NCI-H1105 (cell line): ENCODE results near the gene PCAT7.
"Not testable (repeated sequence)": the region's sequence is repeated elsewhere in the genome, so short reads cannot be mapped to it uniquely, and the experiment has no call there.

Experiments
- DNase-seq: peaks from one replicate; lab custom pipeline; 2025; lab: John Stamatoyannopoulos, UW

The PCAT7 gene

DNA sequence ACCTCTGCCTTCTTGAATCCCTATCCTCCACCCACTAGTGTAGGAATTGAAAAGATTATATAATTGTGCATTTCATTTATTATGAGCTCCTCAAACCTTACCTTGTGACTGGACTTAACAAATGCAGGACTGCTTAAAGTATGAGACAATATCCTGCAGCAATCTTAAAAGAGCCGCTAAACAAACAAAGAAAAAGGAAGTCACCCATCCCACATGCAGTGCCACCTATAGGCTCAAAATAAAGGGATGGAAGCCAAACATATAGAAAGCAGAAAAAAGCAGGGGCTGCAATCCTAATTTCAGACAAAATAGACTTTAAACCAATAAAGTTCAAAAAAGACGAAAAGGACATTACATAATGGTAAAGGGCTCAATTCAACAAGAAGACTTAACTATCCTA lies 8.7 kb downstream of the PCAT7 start:
- DNase-seq = no peak

DNA sequence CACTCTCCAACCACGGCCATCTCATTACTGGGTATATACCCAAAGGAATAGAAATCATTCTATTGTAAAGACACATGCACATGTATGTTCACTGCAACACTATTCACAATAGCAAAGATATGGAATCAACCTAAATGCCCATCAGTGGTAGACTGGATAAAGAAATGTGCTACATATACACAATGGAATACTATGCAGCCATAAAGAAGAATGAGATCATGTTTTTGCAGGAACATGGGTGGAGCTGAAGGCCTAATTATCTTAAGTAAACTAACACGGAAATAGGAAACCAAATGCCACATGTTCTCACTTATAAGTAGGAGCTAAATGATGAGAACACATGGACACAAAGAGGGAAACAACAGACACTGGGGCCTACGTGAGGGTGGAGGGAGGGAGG lies 9.4 kb downstream of the PCAT7 start:
- DNase-seq = not testable (repeated sequence)

DNA sequence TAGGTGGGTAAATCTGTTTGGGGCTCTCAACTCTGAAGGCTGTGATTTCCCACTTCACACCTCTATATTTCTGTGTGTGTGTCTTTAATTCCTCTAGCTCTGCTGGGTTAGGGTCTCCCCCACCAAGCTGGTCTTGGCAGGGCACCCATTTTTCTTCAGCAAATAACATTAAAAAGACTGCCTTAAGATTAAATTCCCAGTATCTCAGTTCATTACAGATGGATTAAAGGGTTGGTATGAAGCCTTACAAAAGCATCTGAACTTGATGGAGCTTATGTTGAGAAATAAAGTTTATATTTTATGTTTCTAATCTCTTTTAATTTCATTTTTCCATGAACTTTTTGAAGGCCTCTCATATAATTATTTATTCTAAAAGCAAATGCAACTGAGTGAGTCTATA lies 11.7 kb downstream of the PCAT7 start:
- no peak for DNase-seq

DNA sequence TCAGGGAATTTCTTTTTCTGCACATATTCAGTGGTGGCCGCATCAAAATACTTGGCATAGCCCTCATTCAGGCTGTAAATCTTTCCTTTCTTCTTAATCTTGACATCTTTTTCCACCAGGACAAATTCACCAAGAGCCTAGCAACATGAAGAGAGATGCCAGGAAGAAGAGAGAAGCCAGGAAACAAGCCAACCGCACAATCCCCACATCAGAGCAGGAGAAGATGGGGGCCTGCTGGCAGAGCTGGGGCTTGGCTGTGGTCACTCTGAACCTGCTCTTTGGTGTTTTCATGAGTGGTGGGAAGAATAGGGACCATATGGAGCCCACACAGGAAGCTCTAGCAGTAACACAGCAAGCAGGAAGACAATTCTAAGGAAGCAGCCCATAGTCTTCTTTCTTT lies 12.4 kb downstream of the PCAT7 start:
- no peak for DNase-seq

DNA sequence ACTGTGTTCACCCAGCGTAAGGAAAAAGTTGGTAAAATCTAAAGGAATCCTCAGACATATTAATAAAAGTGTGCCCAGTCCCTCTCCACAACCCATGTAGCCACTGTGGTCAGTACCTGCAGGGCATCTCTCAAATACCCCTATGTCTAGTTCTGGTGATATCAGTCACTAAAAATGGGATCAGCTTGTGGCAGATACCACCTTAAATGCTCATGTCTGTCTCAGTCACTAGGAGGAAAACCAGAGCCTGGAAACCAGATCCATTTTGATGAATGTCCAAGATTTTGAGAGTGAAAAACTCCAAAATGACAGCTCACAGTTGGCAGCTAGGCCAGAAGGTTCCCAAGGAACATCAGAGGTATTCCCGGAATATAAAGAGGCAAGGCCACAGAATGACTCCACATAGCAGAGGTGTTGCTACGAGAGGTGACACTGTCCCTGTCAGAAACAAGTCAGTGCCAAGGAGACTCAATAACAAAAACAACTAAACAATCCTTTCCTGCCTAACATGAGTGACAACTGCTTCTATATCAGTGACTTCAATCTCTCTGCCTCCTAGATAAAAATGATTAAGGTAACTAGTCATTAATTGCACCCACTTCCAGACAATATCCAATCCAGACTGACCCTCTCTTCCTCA lies 13.5 kb downstream of the PCAT7 start:
- DNase-seq = no peak

DNA sequence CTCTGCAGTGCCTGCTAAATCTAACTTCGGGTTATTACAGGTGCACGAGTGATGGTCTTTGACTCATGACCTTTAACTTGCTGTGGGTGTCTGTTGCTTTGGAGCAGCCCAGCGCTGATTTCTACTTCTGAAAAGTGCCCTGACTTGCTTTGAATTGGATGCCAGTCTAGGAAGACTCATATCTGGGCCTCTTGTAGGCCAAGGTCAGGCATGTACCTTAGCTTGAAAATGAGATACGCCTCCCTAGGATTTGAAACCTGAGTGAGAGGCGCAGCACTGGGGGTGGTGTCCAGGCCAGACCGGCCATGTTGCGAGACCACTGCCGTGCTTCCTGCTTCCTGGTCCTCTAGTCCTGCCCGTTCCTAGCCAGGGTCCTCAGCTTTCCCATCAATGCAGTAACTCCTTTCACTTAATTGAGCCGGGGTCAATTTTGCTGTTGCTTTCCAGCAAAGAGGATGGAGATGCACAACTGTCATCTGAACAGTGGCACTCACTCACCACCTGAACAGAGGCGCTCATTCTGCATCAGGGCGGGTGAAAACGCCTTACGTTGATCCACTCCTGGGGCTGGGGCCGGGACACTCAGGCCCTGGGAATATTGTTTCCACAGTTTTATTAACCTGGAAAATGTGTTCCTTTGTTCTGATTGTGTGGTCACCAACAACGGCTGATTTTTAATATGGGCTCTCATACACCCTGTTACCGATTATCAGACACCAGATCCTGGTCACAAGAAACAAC lies 14.3 kb downstream of the PCAT7 start:
- no peak for DNase-seq

DNA sequence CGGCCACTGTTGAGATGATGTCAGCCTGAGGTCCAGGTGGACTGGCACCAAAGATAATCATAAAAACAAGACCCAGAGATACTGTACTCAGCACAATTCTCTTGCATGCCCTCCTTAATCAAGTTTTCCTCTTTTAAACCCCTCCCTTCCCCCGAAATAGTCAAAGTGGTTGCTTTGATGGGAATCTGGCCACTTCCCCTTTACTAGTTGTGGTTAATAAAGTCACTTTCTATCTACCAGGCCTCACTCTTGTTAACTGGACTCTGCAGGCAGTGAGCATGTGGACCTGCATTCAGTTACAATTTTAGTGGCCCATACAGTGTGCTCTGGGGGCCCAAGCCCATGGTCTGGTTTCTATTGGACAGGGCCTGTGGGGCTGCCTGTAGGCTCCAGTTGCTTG lies 21.2 kb downstream of the PCAT7 start:
- DNase-seq = no peak

DNA sequence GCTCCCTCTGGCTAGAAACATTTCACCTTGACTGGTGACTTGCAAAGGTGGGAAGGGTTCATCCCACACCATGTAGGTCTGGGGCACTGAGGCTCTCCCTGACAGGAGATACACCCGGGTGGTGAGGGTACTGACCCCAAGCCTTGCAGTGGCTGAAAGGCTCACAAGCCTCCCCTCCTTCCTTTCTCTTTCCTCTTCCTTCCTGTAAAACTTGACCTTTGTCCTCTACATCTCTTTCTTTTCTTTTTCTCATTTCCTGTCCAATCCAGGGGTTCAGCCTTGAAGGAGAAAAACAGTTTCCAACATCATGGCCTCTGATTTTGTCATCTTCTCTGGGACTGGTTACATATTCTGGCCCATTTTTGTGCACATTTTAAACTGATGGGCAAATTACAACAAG lies 22.2 kb downstream of the PCAT7 start:
- DNase-seq = no peak

DNA sequence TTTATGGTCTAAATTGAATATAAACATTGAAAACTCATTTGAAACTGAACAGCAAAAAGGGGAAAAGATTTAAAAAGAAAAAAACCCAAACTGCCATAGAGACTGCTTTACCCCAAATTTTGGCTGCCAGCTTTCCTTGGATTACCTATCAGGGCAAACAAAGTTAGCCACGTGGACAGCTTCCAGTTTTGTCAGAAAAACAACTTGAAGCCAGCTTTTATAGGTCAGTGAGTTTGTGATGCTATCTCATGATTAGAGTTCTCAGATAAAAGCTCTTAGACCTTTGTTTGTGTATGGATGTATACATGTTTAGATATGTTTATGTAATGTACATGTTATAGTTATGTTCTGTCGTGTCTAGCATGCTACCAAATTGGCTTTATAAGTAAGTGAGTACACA lies 22.7 kb downstream of the PCAT7 start:
- DNase-seq = no peak

DNA sequence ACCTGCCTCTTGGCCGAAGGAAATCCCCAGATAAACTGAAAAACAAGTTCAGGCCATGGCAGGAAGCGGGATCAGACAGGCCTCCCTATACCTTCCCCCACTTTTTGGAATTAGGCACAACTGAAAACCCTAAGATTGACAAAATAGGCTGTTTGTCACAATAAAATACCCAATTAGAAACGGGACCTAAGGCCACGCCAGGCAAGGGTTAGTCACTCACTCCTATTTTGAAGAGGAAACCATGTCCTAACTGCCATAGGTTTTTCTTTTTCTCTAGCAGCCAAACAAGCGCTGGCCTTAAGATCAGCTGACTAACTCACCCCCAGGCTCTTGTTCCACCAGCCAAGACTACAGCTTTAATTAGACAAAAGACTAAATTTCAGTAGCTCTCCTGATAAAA lies 26.8 kb downstream of the PCAT7 start:
- no peak for DNase-seq

DNA sequence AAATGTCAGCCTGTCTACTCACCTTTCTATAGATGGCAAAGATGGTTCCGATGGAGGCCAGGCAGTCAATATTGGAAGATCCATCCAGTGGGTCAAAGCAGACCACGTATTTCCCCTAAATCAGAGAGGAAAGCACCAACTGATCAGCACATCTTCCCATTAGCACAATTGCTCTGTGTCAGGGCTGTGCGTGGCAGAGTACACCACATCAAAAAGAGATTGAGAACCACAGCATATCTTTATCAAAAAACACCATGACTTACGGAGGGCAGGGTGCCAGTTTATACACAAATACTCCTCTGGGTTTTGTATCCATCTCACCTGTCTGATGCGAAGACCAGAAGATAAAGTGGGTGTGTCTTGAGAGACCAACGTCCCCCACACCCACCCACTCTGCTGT lies 29.7 kb downstream of the PCAT7 start:
- DNase-seq = no peak

DNA sequence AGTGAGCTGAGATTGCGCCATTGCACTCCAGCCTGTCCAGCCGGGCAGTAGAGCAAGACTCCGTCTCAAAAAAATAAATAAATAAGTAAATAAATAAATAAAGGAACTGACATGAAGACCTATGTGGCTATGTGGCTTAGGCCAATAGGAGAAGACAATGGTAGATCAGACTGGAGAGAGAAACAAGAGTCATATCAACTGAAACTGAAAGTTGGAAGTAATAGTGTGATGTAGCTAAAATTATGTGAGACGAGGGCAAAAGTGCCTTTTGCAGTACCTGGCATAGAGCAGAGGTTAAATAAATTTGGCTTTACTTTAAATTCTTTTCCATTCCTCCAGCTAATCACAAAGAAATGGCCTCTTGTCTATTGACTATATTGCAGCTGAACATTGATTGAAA lies 31.4 kb downstream of the PCAT7 start:
- no peak for DNase-seq

DNA sequence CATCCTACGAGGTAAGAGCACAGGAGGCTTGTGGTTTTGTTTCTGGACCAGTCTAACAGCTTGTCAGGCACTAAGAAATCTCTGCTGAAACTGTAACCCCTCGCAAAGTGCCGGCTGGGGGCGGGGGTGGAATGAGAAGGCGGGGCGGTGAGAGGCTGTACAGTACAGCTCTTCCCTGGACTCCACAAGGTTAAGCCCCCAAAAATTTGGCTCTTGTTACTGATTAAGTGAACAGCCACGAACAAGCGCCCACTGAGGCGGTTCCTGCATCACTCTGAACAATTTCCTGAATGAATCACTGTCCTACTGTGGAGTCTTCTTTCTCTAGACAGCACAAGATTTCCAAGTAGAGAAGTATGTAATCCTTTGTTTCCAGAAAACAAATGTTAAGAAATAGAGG lies 31.9 kb downstream of the PCAT7 start:
- DNase-seq = no peak

DNA sequence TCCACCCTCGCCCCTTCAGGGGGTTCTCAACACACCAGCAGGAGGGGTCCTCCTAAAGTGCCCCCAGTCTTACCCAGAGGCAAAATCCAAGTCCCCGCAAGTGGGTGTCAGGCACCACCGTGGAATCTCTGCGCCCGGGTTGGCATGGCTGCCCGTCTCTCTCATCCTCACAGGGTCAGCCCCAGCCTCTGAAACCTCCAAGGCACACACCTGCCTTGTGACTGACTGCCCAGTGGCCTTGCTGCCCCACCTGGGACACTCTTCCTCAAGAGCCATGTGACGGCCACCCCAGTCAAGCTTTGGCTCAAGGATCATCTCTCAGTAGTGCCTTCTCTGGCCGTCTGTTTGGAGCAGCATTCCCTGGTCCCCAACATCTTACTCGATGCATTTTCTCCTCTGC lies 33.8 kb downstream of the PCAT7 start:
- DNase-seq = no peak

DNA sequence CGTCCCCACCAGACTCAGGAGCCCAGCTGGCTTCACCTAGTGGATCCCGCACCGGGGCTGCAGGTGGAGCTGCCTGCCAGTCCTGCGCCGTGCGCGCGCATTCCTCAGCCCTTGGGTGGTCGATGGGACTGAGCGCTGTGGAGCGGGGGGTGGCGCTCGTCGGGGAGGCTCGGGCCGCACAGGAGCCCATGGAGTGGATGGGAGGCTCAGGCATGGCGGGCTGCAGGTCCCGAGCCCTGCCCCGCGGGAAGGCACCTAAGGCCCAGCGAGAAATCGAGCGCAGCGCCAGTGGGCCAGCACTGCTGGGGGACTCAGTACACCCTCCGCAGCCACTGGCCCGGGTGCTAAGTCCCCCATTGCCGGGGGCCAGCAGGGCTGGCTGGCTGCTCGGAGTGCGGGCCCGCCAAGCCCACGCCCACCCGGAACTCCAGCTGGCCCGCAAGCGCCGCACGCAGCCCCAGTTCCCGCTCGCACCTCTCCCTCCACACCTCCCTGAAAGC lies 36.2 kb downstream of the PCAT7 start:
- DNase-seq = not testable (repeated sequence)

DNA sequence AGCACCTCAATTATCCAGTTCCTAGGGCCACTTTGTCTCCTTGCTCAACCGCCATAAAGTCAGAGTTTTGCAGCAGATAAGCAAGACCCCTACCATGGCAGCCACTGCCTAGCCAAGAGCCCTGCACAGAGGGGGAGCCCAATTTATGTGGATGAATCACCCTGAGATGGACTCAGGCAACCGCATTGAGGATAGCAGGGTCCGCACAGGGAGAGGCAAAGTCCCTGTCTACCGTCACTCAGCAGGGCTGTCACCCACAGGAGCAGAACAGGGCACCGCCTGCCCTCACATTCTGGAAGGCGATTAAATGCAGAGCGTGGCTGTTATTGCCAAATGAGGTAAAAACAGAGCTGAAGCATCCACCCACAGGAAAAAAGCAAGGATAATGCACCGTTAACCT lies 37.0 kb downstream of the PCAT7 start:
- DNase-seq = no peak

DNA sequence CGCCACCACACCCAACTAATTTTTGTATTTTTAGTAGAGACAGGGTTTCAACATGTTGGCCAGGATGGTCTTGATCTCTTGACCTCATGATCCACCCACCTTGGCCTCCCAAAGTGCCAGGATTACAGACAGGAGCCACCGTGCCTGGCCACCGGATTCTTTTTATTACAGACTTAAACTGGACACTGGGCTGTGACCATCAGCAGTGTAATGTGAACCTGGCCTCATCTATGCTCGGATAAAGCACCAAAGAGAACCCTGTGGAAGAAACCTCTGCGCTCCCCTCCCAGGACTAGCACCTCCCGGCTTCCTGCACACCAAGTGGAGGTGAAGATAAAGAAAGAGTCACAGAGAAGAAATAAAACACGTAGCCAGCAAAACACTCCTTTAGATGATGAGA lies 37.8 kb downstream of the PCAT7 start:
- not testable (repeated sequence) for DNase-seq

DNA sequence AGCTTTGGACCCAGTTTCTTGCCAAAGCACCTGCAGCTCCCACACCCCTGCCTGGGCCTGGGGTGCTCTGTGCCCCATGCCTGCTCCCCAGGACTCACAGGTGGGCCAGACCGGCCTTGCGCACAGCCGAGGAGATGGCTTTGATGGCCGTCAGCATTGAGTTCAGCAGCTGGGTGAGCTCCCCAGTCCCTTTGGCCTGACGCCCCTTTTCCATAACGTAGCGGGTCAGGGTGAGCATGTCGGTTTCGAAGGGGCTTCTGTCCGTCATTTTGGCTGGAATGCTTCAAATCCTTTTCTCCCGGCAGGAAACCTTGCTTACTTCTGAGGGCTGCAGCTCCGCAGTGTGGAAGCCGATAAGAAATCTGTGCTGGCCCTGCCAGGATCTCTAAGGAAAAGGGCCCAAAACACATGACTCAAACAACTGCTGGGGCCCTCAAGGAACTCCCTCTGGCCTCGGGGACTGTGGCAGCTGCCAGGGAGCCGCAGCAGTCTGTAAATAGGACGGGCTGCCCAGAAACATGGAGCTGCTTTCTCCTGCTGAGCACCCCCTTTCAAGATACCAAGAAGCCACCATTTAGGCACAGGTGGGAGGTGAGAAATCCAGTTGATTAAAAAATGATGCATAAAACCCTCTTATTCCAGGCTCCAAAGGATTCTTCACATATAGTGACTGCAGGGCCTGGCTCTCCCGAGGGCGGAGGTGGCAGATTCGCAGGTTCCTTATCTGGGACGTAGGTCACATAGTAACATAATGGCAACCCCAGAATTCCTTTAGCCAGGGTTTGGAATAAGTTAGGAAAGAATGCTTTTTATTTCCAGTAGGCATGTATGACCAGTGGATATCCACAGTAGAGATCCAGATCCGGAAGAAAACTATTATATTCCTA lies 38.8 kb downstream of the PCAT7 start, which contains the start of gene FBP2:
TSS of gene FBP2 (minus strand) at position 366 of the 887 bp plus-strand sequence. CDS start at position 268, 98 bp downstream.
- DNase-seq = no peak

DNA sequence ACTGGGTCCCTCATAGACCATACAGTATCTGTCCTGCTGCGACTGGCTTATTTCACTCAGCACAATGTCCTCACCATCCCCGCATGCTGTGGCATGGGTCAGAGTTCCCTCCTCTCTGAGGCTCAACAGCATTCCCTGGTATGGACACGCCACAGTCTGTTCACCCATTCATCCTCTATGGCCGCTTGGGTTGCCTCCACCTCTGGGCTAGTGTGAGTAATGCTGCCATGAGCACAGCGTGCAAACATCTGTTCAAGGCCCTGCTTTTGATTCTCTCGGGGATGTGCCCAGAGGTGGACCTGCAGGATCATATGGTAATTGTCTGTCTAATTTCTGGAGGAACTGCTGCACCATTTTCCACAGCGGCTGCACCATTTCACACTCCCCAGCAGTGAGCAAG lies 44.2 kb downstream of the PCAT7 start:
- no peak for DNase-seq

DNA sequence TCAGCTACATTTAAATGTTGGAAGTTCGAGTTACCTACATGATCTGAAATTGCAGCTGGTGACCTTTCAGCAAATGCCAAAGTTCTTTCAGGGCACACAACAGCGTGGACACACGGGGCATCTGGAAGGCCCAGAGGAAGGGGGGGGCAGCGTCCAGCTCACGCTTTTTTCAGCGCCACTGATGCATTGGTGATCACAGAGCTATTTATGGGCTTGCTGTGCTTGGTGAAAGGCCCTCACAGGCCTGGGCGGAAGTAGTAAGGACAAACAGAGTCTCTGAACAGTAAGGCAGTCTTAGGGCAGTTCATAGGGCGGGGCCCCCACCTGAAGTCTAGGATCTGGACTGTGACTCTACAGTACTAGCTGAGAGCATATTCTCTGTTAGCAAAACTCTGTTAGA lies 45.4 kb downstream of the PCAT7 start:
- no peak for DNase-seq

DNA sequence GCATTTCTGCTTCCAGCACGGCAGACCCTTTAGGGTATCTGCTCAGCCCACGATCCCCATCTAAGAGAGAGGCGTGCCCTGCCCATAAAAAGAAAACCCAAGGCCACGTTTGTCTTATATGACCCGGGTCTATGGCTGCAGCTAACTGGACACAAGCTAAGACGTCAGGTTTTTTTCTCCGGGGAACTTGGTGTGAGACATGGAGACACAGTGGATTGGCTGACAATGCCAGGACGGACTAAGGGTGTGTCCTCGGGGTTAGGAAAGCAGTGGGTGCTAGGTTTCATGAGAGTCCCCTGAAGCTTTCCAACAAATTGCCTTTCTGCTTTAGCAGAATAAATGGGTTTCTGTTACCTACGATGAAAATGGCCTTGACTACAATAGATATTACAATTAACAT lies 45.8 kb downstream of the PCAT7 start:
- DNase-seq = no peak

DNA sequence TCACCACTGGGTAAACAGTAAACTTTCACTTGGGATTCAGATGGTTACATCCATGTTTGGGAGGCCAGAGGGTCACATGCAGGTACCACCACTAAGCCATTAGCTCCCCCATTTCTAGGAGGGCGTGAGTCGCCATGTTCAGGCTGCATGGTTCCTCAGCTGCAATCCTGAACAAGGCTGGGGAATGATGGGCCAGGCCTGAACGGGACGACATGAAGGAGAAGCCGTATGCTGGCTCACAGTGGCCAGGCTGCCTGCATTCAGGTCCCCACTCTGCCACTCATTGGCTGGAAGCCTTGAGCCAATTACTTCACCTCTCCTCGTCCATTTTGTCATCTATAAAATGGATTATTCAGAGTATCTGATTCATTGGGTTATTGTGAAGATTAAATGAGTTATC lies 47.8 kb downstream of the PCAT7 start:
- DNase-seq = no peak
